DOHH2 (cell line): ENCODE results near the gene TUFM.
"Not testable (repeated sequence)": the region's sequence is repeated elsewhere in the genome, so short reads cannot be mapped to it uniquely, and the experiment has no call there.

ENCODE experiments used
- EZH2phosphoT487 ChIP-seq: fragments of 200-600 bp; sonication (generic); IDR thresholded peaks from 2 replicates; pipeline ENCODE4 v1.6.1; 2017; ENCODE audit warnings: borderline replicate concordance, mild to moderate bottlenecking, antibody characterized with exemption, low read length, moderate library complexity, mixed read lengths
- TF ChIP-seq, protein P1 (sequence below): fragments of 200-600 bp; sonication (generic); IDR thresholded peaks from one replicate; pipeline ENCODE4 v1.5.1; 2014; ENCODE audit warnings: antibody characterized with exemption, mild to moderate bottlenecking, low read depth, low read length; ENCODE audit not compliant: poor library complexity, severe bottlenecking

DNA sequence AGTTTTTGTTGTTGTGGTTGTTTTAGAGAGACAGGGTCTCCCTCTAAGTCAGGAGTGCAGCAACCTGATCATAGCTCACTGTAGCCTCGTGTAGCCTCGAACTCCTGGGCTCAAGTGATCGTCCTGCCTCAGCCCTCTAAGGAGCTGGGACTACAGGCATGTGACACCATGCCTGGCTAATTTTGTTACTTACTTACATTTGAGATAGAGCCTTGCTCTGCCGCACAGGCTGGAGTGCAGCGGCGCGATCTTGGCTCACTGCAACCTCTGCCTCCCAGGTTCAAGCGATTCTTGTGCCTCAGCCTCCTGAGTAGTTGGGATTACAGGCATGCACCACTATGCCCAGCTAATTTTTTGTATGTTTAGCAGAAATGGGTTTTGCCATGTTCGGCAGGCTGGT is 21.5 kb upstream of the TUFM start:
- not testable (repeated sequence) for TF ChIP-seq EZH2phosphoT487
- TF ChIP-seq, protein P1, sequence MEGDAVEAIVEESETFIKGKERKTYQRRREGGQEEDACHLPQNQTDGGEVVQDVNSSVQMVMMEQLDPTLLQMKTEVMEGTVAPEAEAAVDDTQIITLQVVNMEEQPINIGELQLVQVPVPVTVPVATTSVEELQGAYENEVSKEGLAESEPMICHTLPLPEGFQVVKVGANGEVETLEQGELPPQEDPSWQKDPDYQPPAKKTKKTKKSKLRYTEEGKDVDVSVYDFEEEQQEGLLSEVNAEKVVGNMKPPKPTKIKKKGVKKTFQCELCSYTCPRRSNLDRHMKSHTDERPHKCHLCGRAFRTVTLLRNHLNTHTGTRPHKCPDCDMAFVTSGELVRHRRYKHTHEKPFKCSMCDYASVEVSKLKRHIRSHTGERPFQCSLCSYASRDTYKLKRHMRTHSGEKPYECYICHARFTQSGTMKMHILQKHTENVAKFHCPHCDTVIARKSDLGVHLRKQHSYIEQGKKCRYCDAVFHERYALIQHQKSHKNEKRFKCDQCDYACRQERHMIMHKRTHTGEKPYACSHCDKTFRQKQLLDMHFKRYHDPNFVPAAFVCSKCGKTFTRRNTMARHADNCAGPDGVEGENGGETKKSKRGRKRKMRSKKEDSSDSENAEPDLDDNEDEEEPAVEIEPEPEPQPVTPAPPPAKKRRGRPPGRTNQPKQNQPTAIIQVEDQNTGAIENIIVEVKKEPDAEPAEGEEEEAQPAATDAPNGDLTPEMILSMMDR, result not testable (repeated sequence)
